AG04449 (cell line): ENCODE results near the gene ZNF668.

Experiments
- CTCF ChIA-PET: fragments of 350-600 bp; formaldehyde crosslinking; extraction: SDS; loops from one replicate; lab custom pipeline; 2021; ENCODE audit warnings: antibody characterized with exemption; lab: Yijun Ruan, JAX
- POLR2A ChIA-PET: fragments of 400-600, 350-600 bp; formaldehyde crosslinking; extraction: SDS; loops from one replicate; lab custom pipeline; 2020; ENCODE audit warnings: antibody characterized with exemption, inconsistent platforms; lab: Yijun Ruan, JAX
- DNase-seq: peaks from one replicate; pipeline ENCODE4 v3.0.0-alpha.2; 2010; ENCODE audit warnings: low read depth, low spot score
- H3K4me3 ChIP-seq: 2 replicates; pipeline ENCODE4 v1.5.1; 2011; ENCODE audit warnings: low read depth, mild to moderate bottlenecking, control low read depth, low read length
- TF ChIP-seq, protein P1 (sequence below): IDR thresholded peaks from one replicate; pipeline ENCODE4 v1.5.1; 2011; ENCODE audit warnings: mild to moderate bottlenecking, moderate library complexity, low read length, control low read depth, inconsistent platforms; ENCODE audit not compliant: insufficient read depth; ENCODE audit errors: missing control alignments

The ZNF668 gene

GRCh38 chr16:31085873-31086628 is 12.0 kb upstream of the ZNF668 start:
- POLR2A ChIA-PET, result interaction anchor here (0.7 to 3.1 kb wide), 5 partner anchors 10 to 494 kb away, joined by 3 to 17 read pairs (median 3); partner anchors contain the start of genes KAT8, ZNF646 and ZNF668
- no peak for DNase-seq
- TF ChIP-seq, protein P1, sequence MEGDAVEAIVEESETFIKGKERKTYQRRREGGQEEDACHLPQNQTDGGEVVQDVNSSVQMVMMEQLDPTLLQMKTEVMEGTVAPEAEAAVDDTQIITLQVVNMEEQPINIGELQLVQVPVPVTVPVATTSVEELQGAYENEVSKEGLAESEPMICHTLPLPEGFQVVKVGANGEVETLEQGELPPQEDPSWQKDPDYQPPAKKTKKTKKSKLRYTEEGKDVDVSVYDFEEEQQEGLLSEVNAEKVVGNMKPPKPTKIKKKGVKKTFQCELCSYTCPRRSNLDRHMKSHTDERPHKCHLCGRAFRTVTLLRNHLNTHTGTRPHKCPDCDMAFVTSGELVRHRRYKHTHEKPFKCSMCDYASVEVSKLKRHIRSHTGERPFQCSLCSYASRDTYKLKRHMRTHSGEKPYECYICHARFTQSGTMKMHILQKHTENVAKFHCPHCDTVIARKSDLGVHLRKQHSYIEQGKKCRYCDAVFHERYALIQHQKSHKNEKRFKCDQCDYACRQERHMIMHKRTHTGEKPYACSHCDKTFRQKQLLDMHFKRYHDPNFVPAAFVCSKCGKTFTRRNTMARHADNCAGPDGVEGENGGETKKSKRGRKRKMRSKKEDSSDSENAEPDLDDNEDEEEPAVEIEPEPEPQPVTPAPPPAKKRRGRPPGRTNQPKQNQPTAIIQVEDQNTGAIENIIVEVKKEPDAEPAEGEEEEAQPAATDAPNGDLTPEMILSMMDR, result no peak
- no peak overlapping the region for H3K4me3 ChIP-seq
- CTCF ChIA-PET, result interaction anchor here (2.7 kb wide), 1 partner anchor 102 kb away, joined by 8 read pairs; the partner anchor contains the start of gene HSD3B7

GRCh38 chr16:31085411-31085810 is 11.4 kb upstream of the ZNF668 start:
- no peak overlapping the region for H3K4me3 ChIP-seq
- ChIA-PET POLR2A (interaction anchor here (0.7 to 3.1 kb wide), 3 partner anchors 10 to 32 kb away, joined by 3 to 17 read pairs (median 4); partner anchors contain the start of genes KAT8, ZNF646 and ZNF668), CTCF (interaction anchor here (1.2 to 2.7 kb wide), 3 partner anchors 10 to 101 kb away, joined by 3 to 8 read pairs (median 7); partner anchors contain the start of genes HSD3B7 and VKORC1)
- TF ChIP-seq, protein P1, result no peak
- no peak for DNase-seq

DNA sequence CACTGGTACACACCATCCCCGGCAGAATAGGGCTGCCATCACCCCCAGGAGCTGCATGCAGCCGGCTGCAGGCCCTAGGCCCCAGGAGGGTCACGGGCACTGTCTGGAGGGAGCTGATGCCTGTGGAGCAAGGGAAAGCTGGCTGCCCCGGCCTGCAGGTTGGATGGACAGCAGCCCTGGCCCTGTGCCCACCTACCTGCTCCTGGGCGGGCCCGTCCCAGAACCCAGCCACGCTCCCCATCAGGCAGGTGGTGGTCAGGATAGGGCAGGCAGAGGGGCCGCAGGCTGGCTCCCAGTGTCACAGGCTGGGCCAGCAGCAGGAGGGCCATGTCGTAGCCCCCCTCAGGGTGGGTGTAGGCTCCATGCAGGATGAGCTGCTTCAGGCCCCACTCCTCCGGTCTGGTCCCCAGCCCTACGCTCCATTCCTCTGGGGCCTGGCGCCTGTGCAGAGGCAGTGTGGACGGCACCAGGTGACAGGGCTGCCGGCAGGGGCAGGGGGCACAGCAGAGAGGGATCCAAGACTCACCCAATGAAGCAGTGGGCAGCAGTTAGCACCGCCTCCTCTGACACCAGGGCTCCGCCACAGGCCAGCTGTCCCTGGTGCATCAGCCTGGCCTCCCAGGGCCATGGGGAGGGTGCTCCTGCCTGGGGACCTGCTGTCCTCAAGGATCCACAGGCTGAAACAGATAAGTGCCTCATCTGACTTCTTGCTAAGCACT is 10.7 kb upstream of the ZNF668 start:
- no peak for DNase-seq
- no peak overlapping the region for H3K4me3 ChIP-seq
- TF ChIP-seq, protein P1, result no peak
- ChIA-PET POLR2A (interaction anchor here (0.6 to 3.1 kb wide), 3 partner anchors 11 to 839 kb away, joined by 3 to 17 read pairs (median 4); partner anchors contain the start of genes KAT8, ZNF646 and ZNF668), CTCF (interaction anchor here (1.2 to 2.7 kb wide), 5 partner anchors 10 to 131 kb away, joined by 3 to 8 read pairs (median 6); partner anchors contain the start of genes HSD3B7 and VKORC1)

GRCh38 chr16:31083981-31084380 is 9.9 kb upstream of the ZNF668 start:
- no peak for DNase-seq
- TF ChIP-seq, protein P1, result no peak
- ChIA-PET CTCF (interaction anchor here (1.2 to 2.7 kb wide), 4 partner anchors 11 to 130 kb away, joined by 5 to 8 read pairs (median 6); partner anchors contain the start of genes HSD3B7 and VKORC1), POLR2A (interaction anchor here (0.6 to 3.1 kb wide), 2 partner anchors 10 to 839 kb away, joined by 3 to 17 read pairs; partner anchors contain the start of genes ZNF646 and ZNF668)
- H3K4me3 ChIP-seq, result no peak overlapping the region

GRCh38 chr16:31083556-31083955 is 9.5 kb upstream of the ZNF668 start:
- TF ChIP-seq, protein P1, result no peak
- H3K4me3 ChIP-seq, result no peak overlapping the region
- ChIA-PET POLR2A (no interaction called here), CTCF (interaction anchor here (1.4 to 2.7 kb wide), 3 partner anchors 11 to 99 kb away, joined by 6 to 8 read pairs (median 7); partner anchors contain the start of genes HSD3B7 and VKORC1)
- DNase-seq, result no peak
